Middle frontal gyrus (tissue), 1 donor: ENCODE measurements around the gene PRR23A.

ENCODE experiments used
- DNase-seq: peaks from one replicate; pipeline ENCODE4 v3.0.0-alpha.2; 2015; ENCODE audit warnings: low spot score; ENCODE audit errors: extremely low spot score

The PRR23A gene

GRCh38 chr3:138974462-138974861 lies 31.6 kb downstream of the PRR23A start:
- no peak for DNase-seq

DNA sequence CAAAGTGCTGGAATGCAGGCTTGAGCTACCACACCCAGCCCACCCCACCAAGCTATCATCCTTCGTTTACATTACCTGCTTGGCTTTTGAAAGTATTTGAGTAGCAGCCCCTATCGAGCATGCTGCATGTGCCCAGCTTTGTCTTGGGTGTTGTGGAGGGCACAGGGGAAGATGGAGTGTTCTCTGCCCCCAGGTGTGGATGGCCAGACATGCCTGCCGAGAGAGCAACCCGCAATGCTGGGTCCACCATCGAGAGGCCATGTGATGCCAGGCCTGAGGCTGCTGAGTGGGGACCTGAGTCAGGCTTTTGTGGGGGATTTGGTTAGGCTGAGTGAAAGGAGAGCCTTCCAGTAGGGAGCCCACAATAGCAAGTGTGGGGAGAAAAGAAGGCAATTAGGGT lies 33.1 kb downstream of the PRR23A start:
- DNase-seq: no peak

GRCh38 chr3:138971766-138972320 lies 34.2 kb downstream of the PRR23A start:
- no peak for DNase-seq

- DNase-seq: no peak
Measured at GRCh38 chr3:138964923-138965322, 41.1 kb downstream of the PRR23A start.

DNA sequence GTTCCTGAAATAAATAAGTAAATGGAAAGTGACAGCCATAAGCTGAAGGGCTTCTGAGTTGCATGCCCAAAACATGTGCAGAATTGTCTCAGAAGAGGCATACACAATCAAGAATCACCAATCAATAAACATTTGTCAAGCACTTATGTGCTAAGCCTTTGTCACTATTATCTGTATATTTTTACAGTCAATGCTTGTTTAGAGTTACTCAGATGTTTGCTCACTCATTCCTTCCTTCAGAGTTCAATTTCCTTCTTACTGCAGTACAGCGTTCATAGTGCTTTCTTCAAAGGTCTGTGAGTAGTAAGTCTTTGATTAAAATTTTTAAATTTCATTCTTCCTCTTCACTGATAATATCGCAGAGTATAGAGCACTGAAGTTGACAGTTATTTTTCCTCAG lies 41.8 kb downstream of the PRR23A start:
- DNase-seq: no peak

- no peak for DNase-seq
Measured at GRCh38 chr3:138962854-138963560, 43.1 kb downstream of the PRR23A start.

- DNase-seq: no peak
Measured at GRCh38 chr3:138960417-138960852, 45.6 kb downstream of the PRR23A start.
